Measurements from ENCODE around the gene FBXO9. TPM values are rescaled to one million over a fixed set of nuclear protein-coding genes. Genes with fewer than 3 reads are reported as not detected.

Gene FBXO9
- total RNA-seq, 1 experiment from 2014 or later, result 68.4 TPM

- Mint-ChIP-seq H3K27ac (no peak overlapping the region), H3K4me3 (no peak overlapping the region), H3K4me1 (peaks cover 19 to 22% of the 10 kb centered on the region in 2 experiments), H3K36me3 (ENCODE audit: insufficient read depth in 1 of 3, low read depth in 3 of 3) (peaks cover 7 to 9% (median 8%) of the 10 kb centered on the region in 3 experiments; a peak in 6 of 7 replicates), H3K9me3 (peaks cover 3% of the 10 kb centered on the region in 2 experiments; a peak in 2 of 5 replicates), H3K27me3 (ENCODE audit: low read depth) (no peaks in the 10 kb centered on the region)
- H3K9ac ChIP-seq (ENCODE audit: extremely low read depth, insufficient read length, low read length), result no peak overlapping the region
- TF ChIP-seq CTCF (conservative IDR thresholded peaks at IDR 0.05), result no peak
- H4K20me1 ChIP-seq (ENCODE audit: control insufficient read depth, insufficient read depth, insufficient read length), result no peaks in the 10 kb centered on the region
- no peak overlapping the region for H3K4me2 ChIP-seq (ENCODE audit: insufficient read depth, insufficient read length, low read length)
- no peak overlapping the region for H3K27ac ChIP-seq (ENCODE audit: insufficient read length, low read depth, low read length)
- WGBS (ENCODE audit: extremely low coverage, insufficient read length, low lambda C conversion rate), result no CpG with 5 or more reads among the region's 3 CpGs
- no peak overlapping the region for H2BK5ac ChIP-seq (ENCODE audit: insufficient read length, low read length)
- H3K18ac ChIP-seq (ENCODE audit: insufficient read length, low read depth, low read length), result no peak overlapping the region
- H3K4me1 ChIP-seq (ENCODE audit: insufficient read depth, low read length), result peaks cover 3% of the 10 kb centered on the region; the same call in 1 of the 2 replicates
- no peak overlapping the region for H3K4ac ChIP-seq (ENCODE audit: low read depth, low read length)
- no peaks in the 10 kb centered on the region for H3K79me1 ChIP-seq (ENCODE audit: insufficient read depth, low read depth, low read length, poor library complexity, severe bottlenecking)
- H3K79me2 ChIP-seq (ENCODE audit: insufficient read depth, low read length), result no peaks in the 10 kb centered on the region; the same call in 1 of the 2 replicates
- no peak overlapping the region for H2BK12ac ChIP-seq (ENCODE audit: insufficient read length, low read depth, low read length)
- H2BK120ac ChIP-seq (ENCODE audit: low read depth, low read length, poor library complexity, severe bottlenecking), result no peak overlapping the region
- H3K23me2 ChIP-seq (ENCODE audit: insufficient read length, low read depth, low read length, poor library complexity, severe bottlenecking), result peaks cover 6% of the 10 kb centered on the region
- H2AFZ ChIP-seq (ENCODE audit: low read length), result no peak overlapping the region
- no peak overlapping the region for H3K23ac ChIP-seq (ENCODE audit: insufficient read length, low read depth, low read length)
- no peak overlapping the region for H2BK20ac ChIP-seq (ENCODE audit: low read depth, low read length, poor library complexity, severe bottlenecking)
- H3K14ac ChIP-seq (ENCODE audit: insufficient read depth, low read length), result no peak overlapping the region
- no peak for DNase-seq
- H4K8ac ChIP-seq (replicated peaks; ENCODE audit: insufficient read length, low read depth, low read length), result no peak overlapping the region
- no peak overlapping the region for H4K91ac ChIP-seq (ENCODE audit: insufficient read length, low read depth, low read length)
- H3K27me3 ChIP-seq (ENCODE audit: insufficient read depth, low read length), result no peaks in the 10 kb centered on the region
- H3K9me3 ChIP-seq (ENCODE audit: control insufficient read depth, low read depth, low read length), result no peaks in the 10 kb centered on the region
- no peak overlapping the region for H2BK15ac ChIP-seq (ENCODE audit: low read depth, low read length)
- no peak overlapping the region for H3K56ac ChIP-seq (ENCODE audit: insufficient read length, low read depth, low read length)
- H2AK5ac ChIP-seq (ENCODE audit: insufficient read length, low read length), result no peak overlapping the region
- no peak overlapping the region for H3T11ph ChIP-seq (ENCODE audit: low read length)
- H4K5ac ChIP-seq (ENCODE audit: insufficient read length, low read depth, low read length), result no peak overlapping the region
Observed at GRCh38 chr6:53056273-53056672, 8.9 kb upstream of the FBXO9 start.
